Fibroblast of skin of back (primary cell): ENCODE data around the gene ADARB2.

Experiments used
- DNase-seq: peaks from one replicate; pipeline ENCODE4 v3.0.0-alpha.2; 2013

Gene ADARB2

DNA sequence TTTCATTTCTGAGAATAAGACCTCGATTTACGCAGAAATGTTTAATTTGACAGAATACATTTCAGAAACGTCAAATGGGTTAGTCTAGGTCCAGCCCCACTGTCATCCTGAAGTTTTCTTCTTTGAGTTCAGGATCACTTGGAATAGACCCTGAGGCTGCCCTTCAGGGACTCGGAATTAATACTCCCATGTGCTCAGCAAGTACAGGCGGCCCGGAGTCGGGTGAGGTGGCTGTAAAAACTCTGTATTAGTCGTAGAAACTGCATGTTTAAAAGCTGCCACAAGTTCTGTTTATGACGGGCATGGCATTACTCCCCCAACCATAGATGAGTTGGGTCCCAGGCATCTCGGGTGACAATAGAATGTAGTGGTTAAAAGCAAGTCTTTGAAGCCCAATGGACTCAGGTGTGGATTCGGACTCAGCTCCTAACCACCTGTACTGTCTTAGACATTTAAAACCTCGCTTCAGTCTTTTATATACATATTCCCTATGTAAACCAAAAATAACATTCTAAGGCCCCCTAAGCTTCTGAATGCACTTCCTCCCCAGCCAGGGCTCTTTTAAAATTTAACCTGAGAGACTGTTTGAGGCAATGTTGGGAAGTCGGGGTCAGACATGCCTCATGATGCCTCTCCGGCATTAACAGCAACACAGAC lies 216.3 kb downstream of the ADARB2 start:
- no peak for DNase-seq

DNA sequence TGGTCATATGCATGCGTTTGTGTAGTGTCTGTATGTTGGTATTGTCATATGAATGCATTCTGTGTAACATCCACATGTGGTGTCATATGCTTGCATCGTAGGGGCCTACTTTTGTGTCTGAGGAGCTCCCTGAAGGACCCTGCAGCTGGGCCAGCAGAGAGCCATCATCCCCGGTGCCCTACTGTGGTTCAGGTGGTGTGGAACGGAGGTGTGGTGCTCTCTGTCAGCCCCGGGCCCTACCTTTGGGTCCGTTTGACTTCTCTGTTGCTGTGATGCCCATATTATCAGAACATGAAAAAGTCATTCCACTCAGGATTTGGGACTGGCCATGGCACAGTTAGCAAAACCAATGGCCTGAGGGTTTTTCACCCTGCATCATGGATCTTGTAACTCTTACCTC lies 217.9 kb downstream of the ADARB2 start:
- DNase-seq, result no peak

DNA sequence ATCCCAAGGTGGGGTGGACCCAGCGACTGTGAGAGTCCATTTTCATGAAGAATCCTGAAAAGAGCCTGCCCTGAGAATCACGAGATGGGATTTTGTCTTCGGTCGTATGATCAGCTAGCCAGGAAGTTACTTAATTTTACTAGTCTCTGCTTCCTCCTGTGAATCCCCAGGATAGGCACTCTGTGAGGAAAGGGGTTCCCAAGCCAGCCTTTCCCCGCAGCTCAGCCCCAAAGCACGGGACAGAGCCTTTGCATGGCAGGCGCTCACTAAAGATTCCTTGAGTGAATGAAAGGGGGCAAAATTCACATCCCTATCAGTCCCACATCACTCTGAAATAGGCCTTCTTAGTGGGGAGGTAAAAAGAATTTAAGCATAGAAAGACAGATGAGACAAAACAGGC lies 219.6 kb downstream of the ADARB2 start:
- no peak for DNase-seq

DNA sequence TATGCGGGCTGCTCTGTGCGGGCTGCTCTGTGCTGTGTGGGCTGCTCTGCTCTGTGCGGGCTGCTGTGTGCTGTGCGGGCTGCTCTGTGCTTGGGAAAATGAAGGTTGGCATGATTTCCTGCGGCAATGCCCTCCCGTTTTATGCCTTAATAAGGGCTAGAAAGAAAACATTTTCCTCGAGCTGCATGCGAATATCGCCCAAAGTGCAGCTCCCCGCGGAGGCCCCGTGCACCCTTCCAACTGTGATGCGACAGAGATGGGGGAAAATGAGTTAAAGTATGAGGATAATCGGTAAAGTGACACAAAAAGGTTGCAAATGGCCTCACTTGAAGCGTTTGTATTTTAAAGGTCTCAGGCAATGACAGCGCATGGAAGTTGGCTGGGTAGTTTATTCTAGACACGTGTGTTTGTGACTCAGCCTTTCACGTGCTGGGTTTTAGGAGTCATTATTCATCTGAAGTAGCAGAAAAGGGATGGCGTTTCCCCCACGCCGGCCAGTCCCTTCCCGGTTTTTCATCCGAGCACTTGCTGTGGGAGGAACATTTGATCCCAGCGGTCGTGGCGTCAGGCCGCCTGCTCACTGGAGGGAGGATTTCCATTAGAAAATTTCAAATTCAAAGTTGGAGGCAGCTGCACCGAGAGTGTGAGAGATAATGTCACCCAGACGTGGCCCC lies 220.7 kb downstream of the ADARB2 start:
- no peak for DNase-seq

DNA sequence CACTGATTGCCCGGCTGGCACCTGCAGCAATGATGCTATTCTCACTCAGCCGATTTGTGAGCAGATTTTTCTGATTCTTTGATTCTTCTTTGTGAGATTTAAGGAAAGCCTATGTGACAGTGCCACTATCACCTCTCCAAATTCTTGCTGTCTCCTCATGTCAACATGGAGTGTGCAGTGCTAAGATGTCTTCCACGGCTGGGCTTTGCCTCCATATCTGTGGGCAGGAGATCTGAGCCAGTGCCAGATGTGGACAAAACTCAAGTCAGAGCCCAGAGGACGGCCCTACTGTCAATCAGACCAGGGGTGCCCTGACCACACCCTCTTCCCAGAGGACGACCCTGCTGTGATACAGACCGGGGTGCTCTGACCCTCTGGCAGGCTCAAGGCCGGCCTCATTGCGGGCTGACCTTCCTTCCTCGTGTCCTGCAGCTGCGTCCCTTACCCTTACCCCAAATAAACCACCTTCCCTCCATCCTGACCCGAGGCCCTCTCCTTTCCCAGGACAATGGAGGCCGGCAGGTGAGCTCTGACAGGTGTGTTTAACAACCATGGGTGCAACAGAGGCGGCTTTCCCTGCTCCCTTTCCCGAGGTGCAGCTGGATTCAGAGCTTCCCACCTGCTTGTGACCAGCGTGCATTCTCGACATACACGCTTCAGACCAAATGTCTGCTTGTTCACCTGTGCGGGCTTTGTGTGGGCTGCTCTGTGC lies 221.4 kb downstream of the ADARB2 start:
- no peak for DNase-seq

DNA sequence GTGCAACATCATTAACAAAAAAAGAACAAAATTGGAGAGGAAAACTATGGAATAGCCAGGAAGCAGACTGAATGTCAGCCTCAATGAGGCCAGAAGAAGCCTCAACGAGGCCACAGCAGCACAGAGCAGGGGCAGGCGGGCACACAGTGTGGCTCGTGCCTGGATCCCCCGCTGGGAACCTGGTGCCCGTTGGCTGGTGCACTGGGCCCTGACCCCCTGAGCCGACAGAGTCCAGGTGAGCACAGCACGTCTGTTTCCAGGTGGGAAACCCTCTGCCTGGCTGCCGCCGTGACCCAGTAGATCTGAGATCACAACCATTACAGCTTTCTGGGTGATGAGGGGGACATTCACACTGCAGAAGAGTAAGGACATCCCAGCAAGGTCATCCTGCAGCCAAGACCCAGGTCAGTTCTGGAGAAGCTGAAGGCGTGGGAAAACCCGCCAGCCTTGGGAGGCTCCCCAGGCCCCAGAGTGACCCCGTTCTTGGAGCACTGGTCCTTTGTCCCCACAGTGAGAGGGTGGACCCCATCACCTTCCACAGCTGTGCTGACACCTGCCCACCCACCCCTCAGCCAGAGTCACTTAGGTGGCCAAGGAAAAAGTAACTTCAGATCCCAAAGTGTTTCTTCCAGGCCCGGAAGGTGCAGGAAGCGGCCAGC lies 222.1 kb downstream of the ADARB2 start:
- DNase-seq, result no peak

DNA sequence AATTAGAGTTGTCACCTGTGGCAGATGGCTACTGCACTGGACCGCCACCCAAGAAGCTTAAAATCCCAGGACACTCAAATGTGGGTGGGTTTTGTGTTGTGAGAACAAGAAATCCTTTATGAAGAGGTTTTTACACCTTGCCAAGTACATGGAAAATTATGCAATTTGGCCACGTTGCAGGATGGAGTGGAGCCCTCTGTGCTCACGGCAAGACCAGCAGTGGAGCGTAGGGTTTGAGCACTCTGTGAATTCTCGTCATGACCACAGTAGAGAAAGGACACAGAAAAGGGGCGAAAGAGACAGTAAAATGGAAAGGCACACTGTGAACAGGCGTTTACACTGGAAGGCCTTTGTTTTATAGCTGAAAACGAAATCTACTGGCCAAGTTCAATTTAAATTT lies 222.6 kb downstream of the ADARB2 start:
- no peak for DNase-seq

DNA sequence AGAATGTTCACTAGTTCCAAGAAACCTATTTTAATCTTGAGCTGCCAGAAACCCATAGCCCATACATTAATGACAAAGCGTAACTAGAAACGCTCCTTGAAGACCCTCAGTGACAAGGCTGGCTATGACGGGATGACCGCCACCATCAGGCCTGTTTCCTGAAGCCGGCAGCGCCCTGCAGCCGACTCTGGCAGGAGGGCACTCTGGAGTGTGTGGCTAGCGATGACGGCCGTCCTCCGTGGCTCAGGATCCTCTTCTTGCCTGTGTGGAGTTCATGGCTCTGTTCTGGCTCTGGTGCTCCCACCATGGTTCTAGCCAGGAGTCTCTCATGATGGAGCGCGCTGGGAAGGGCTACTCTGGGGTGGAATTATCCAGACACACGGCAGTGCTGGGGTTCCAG lies 224.1 kb downstream of the ADARB2 start:
- DNase-seq, result no peak

DNA sequence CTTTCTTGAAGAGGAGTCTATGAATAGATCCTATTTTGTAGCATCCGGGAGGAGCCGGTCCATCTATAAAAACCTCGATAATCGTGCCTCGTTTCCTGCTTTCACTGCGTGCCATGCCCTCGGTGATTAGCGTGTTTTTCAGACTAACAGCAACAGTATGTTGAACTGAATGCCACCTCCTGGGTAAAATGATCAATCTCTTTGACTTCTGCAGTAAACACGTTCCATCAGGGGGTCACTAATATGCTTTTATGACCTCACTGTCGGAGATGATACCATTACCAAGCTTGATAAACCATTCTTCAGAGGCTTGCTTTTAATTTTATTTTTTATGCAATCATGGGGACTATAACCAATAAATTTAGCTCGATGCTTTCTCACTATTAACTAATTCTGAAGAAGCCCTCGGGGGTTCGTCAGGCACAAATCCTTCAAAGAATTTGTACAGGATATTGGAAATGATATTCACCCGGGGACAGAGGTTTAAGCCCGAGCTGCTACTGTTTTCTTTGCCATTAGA lies 228.3 kb downstream of the ADARB2 start:
- no peak for DNase-seq

DNA sequence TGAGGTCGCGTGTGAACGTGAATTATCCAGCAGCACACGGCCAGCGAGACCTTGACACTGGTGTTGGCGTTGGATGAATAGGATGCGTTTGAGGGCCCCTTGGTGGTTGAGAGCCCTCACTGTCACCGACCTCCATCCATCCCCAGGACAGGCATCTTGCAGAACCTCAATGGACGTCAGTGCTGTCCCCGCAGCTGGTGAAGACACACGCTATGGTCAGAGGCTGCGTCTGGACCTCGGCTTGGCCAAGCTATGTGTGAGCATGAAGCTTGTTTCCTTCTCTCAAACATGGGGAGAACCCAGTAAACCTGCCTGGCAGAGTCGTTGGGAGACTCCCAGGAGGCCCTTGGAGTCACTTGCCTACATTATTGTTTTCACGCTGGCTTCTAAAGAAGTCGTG lies 229.2 kb downstream of the ADARB2 start:
- DNase-seq, result no peak

DNA sequence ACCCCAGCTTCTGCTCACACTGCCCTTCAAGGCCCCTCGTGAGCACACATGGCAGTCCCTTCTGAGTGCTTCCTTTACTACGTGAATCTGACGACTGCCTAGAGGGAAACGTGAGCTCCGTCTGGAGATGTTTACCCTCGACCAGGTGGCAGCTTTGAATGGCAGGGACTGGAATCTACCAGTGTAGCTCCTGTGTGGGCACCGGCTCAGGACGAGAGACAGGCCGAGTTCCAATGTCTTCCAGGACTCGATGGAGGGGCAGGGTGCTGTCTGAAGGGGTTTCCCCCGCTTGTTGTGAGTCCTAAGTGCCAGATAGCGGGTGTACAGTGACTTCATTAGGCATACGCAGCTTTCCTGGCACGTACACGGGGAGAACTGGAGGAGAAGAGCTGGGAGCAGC lies 229.9 kb downstream of the ADARB2 start:
- no peak for DNase-seq

DNA sequence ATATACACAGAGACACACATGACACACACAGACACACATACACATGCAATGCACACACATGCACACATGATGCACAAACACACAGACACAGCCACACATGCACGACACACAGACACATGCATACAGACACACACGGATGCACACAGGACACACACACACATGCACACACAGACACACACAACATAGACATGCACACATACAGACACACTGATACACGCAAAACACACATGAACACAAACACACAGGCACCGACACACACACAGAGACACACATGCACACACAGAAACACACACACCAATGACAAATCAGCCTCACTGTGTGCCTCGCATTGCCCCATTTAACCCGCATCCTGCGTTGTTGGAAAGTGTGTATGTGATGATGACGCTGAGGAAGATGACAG lies 232.4 kb downstream of the ADARB2 start:
- DNase-seq, result no peak

DNA sequence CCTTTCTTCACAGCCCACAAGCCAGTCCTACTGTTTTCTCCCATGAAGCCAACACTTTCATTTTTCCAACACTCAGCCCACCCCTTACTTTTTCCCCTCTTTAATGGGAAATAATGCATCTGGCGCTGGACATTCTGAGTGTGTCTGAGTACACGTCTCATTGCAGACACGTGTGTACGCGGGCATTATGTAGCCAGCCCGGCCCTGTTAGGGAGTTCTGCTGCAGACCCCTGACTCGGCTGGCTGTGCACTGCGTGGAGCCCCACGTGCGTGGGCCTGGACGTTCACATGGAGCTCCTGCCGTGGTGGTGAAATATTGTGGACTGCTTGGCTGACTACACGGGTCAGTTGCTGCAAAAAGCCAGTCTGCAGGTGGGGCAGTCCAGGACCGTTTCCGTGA lies 233.0 kb downstream of the ADARB2 start:
- no peak for DNase-seq

DNA sequence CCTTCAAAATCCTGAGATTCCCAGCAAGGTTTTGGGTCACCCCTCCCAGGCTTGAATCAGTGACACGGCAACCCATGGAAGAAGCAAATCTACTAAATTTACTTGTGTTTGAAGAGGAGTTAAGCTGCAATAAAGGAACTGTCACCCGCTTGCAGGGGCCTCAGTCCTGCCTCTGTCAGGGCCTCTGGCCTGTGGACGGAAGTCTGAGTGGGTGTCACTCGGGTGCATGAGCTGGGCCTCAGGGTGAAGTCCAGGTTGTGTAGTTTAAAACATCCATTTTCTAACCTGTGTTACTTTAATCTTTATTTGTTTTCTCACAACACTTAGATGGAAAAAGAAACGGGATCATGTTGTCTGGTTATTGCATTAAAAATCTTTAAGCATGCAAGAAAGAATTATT lies 234.9 kb downstream of the ADARB2 start:
- DNase-seq, result no peak

DNA sequence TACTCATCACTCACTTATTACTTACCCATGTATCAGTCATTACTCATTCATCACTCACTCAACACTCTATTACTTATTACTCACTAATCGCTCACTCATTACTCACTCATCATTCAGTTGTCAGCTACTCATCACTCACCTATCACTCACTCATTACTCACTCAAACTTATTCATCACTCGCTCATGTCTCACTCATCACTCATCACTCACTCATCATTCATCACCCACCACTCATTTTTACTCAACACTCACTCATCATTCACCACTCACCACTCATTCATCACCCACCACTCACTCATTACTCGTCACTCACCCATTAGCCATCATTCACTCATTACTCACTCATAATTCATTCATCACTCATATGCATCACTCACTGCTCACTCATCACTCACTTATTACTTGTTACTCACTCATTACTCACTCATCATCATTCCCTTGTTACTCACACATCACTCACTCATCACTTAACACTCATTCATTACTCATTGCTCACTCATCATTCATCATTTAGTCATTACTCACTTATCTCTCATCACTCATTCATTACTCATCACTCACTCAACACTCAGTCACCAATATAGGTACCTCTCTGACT lies 237.9 kb downstream of the ADARB2 start:
- peak; percentile 5 for DNase-seq

DNA sequence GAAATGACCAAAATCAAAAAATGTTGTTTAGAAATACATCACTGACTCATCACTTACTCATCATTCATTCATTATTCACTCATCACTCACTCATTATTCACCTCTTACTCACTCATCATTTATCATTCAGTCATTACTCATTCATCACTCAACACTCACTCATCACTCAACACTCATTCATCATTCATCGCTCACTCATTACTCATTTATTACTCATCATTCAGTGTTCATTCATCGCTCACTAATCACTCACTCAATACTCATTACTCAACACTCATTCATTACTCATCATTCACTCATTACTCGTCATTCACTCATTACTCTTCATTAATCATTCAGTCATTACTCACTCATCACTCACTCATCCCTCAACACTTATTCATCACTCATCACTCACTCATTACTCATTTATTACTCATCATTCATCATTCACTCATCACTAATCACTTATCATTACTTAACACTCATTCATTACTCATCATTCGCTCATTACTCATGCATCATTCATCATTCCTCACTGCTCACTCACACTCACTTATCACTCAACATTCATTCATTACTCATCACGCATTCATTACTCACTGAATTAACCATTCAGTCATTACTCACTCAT lies 238.5 kb downstream of the ADARB2 start:
- DNase-seq, result peak; percentile 20

DNA sequence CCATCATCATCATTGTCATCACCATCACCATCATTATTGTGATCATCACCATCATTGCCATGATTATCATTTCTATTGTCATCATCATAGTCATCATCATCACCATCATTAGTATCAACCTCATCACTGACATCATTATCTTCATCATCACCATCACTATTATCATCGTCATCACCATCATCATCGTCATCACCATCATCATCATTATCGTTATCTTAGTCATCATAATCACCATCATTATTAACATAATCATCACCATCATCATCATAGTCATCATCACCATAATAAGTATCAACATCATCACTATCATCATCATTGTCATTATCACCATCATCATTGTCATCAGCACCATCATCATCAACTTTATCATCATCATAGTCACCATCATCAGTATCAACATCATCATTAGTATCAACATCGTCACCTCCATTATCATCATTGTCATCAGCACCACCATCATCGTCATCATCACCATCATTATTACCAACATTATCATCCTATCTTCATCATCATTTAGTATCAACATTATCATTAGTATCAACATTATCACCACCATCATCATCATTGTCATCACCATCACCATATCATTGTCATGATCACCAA lies 241.3 kb downstream of the ADARB2 start:
- DNase-seq, result no peak

DNA sequence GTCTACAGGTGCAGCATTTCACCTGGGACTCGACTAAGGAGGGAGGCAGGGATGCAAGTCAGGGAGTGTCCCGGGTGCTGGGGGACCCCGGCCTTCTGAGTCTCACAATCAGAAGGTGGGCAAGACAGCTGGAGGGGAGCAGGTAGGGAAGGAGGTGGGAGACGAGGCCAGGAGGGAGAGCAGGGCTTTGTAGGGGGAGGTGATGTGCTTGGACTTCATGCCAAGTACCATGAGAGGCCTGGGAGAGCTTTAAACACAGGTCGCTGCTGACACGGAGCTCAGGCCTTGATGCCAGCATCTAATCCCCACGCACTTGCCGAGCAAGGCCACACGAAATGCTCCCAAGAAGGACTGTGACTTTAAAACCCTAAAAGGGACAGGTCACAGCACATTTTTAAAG lies 244.7 kb downstream of the ADARB2 start:
- DNase-seq, result no peak

DNA sequence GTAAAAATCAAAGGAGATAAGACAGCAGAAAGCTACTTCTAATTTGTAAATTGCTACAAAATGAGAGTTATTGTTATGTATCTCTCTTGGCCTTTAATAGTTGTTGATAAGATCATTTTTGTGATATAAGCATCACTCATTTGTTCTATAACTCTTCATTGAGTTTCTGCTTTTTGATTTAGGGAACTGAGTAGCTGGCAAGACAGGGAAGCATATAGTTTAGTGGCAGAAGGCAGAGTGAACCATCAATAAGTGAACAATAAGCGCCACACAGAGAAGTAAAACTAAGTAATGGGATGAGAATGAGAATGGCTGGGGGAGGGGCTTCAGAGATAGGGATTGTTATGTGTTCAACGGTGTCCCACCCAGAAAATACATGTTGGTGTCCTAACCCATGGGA lies 245.4 kb downstream of the ADARB2 start:
- DNase-seq, result no peak

DNA sequence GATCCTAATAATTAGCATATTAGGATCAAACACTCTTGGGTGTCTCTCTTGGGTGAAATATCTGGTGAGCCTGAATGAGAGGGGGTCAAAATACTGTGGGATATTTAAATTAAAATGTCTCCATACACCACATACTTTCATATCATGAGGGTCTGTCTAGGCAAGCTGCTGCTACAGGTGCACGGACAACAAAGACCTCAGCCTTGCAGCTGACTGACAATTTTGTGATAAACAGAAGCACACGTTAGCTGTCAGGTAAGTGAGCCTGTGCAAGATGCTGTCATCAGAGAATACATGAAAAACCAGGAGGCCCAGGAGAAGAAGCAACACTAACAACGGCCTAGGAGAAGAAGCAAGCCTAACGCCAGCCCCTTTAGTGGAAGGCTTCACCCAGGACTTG lies 247.5 kb downstream of the ADARB2 start:
- no peak for DNase-seq

DNA sequence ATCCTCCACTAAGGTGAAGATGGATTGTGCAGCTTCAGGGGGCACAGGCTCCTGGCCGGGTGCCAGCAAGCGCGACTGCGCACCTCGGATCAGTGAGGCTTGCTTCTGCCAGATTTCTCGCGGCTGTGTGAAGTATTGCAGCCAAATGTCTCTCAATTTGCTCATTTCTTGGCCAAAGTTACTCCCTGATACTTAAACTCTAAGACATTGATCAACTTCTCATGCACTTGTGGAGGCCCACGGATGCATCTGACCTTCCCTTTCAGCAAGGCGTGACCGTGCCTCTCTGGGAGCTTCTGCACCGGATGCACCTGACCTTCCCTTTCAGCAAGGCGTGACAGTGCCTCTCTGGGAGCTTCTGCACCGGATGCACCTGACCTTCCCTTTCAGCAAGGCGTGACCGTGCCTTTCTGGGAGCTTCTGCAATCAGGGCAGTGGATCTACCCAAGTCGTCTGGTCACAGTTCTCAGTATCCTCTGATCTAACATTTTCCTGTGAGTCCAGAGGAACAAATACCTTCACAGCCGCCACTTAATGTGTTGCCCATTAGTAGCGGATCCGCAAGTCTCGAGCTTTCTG lies 248.3 kb downstream of the ADARB2 start:
- no peak for DNase-seq
